Right lobe of liver (tissue), 4 donors: ENCODE data around the gene HOXA4.

ENCODE experiments used
- CTCF ChIP-seq, 4 donors: fragments of 200-600 bp in 3 of 4; fragments of 450-650 bp in 1 of 4; IDR thresholded peaks; one replicate each; pipeline versions ENCODE4 v1.5.1 to v1.8.0; 2016 to 2022; ENCODE audit warnings: antibody characterized with exemption in 4 of 4, mild to moderate bottlenecking in 2 of 4
- POLR2A ChIP-seq: fragments of 450-650 bp; IDR thresholded peaks from one replicate; pipeline ENCODE4 v1.6.1; 2017; ENCODE audit warnings: antibody characterized with exemption, mild to moderate bottlenecking
- donor health status: DM: no; HTN: no; CAD: no.
- donor health status: DM: no; HTN: no; CAD: no.
- donor health status: DM: no; HTN: yes; CAD: no.

GRCh38 chr7:27141923-27142579, 11.5 kb upstream of the HOXA4 start:
- TF ChIP-seq CTCF (IDR thresholded peaks at IDR 0.05) (no peak), POLR2A (no peak)
